Measurements from ENCODE around the gene OR5AR1. TPM values are rescaled to one million over a fixed set of nuclear protein-coding genes. Genes with fewer than 3 reads are reported as not detected.

Gene OR5AR1
- total and polyA plus RNA-seq, 2 donors from 2014 or later = not detected

DNA sequence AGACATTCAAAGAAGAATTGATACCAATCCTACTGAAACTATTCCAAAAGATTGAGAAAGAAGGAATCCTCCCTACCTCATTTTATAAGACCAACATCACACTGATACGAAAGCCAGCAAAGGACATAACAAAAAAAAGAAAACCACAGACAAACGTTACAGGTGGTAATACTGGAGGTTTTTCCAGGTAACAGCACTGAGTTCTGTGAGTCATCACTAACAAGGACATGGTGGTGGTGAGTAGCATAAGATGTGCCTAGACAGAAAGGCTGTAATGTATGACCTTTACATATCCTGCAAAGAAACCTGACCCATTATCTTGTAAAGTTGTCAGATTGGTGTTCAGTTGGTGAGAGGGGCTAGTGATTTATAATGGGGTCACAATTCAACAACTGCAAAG, 50.7 kb downstream of the OR5AR1 start:
- Histone ChIP-seq H3K4me3 (ENCODE audit: low read length in 3 of 3) (no peak overlapping the region), H3K9ac (ENCODE audit: low read length in 3 of 3) (no peak overlapping the region), H3K36me3 (ENCODE audit: control insufficient read depth in 2 of 3, insufficient read depth in 3 of 3, low read length in 3 of 3) (no peaks in the 10 kb centered on the region), H3K9me3 (ENCODE audit: control insufficient read depth in 2 of 3, insufficient read depth in 1 of 3, low read length in 3 of 3) (no peaks in the 10 kb centered on the region), H3K27me3 (ENCODE audit: control insufficient read depth, insufficient read depth, low read length) (no peaks in the 10 kb centered on the region), H3K27ac (ENCODE audit: low read depth in 2 of 2, low read length in 2 of 2) (no peak overlapping the region), H3K4me1 (ENCODE audit: control insufficient read depth in 2 of 3, insufficient read depth in 2 of 3, low read depth in 1 of 3, low read length in 3 of 3) (no peaks in the 10 kb centered on the region)
- DNase-seq (no peak), FAIRE-seq (no peak)
- intact Hi-C loops (cut with DNase I) = no loop called here
- TF ChIP-seq CTCF (IDR thresholded peaks at IDR 0.05; ENCODE audit: borderline replicate concordance, extremely low read depth, insufficient read depth) = no peak

Other genes with a start within 250 kb of the OR5AR1 start
- not detected for gene OR5M3, start 190.3 kb upstream of the OR5AR1 start, total RNA-seq
- not detected for gene OR5M3, start 190.3 kb upstream of the OR5AR1 start, polyA plus RNA-seq (ENCODE audit: insufficient read depth, low read depth, low replicate concordance)
- not detected for gene OR5M8, start 172.3 kb upstream of the OR5AR1 start, total RNA-seq
- not detected for gene OR5M8, start 172.3 kb upstream of the OR5AR1 start, polyA plus RNA-seq (ENCODE audit: insufficient read depth, low read depth, low replicate concordance)
- gene OR5M11, start 120.4 kb upstream of the OR5AR1 start, total RNA-seq = not detected
- gene OR5M11, start 120.4 kb upstream of the OR5AR1 start, polyA plus RNA-seq (ENCODE audit: insufficient read depth, low read depth, low replicate concordance) = not detected
- gene OR5M10, start 86.0 kb upstream of the OR5AR1 start, total RNA-seq = not detected
- gene OR5M10, start 86.0 kb upstream of the OR5AR1 start, polyA plus RNA-seq (ENCODE audit: insufficient read depth, low read depth, low replicate concordance) = not detected
- gene OR5M1, start 48.8 kb upstream of the OR5AR1 start, total RNA-seq = not detected
- not detected for gene OR5M1, start 48.8 kb upstream of the OR5AR1 start, polyA plus RNA-seq (ENCODE audit: insufficient read depth, low read depth, low replicate concordance)
- gene OR5AP2, start 21.2 kb upstream of the OR5AR1 start, total RNA-seq = not detected
- gene OR5AP2, start 21.2 kb upstream of the OR5AR1 start, polyA plus RNA-seq (ENCODE audit: insufficient read depth, low read depth, low replicate concordance) = not detected
- not detected for gene OR9G1, start 35.4 kb downstream of the OR5AR1 start, total RNA-seq
- gene OR9G1, start 35.4 kb downstream of the OR5AR1 start, polyA plus RNA-seq (ENCODE audit: insufficient read depth, low read depth, low replicate concordance) = not detected
- gene OR9G4, start 85.0 kb downstream of the OR5AR1 start, total RNA-seq = not detected
- not detected for gene OR9G4, start 85.0 kb downstream of the OR5AR1 start, polyA plus RNA-seq (ENCODE audit: insufficient read depth, low read depth, low replicate concordance)

All from kidney (tissue), 14 donors.